Neural crest cell (in vitro differentiated cells): Measurements from ENCODE around the gene ULK2. TPM values are rescaled to one million over a fixed set of nuclear protein-coding genes. Genes with fewer than 3 reads are reported as not detected.

Experiments
- DNase-seq: peaks from one replicate; pipeline ENCODE4 v3.0.0; 2021; ENCODE audit warnings: low read depth, mixed read lengths, low spot score
- H3K27ac Mint-ChIP-seq: one replicate; pipeline ENCODE4 v1.8.0; 2021; ENCODE audit warnings: mild to moderate bottlenecking, mixed read lengths; ENCODE audit not compliant: unreplicated experiment
- H3K27me3 Mint-ChIP-seq: 2 replicates; pipeline ENCODE4 v1.8.0; 2021; ENCODE audit warnings: low read depth, mild to moderate bottlenecking, mixed read lengths
- H3K36me3 Mint-ChIP-seq: 2 replicates; pipeline ENCODE4 v1.8.0; 2021; ENCODE audit warnings: low read depth, mild to moderate bottlenecking, mixed read lengths
- H3K4me1 Mint-ChIP-seq: 2 replicates; pipeline ENCODE4 v1.8.0; 2021; ENCODE audit warnings: mixed read lengths
- H3K4me3 Mint-ChIP-seq: one replicate; pipeline ENCODE4 v1.8.0; 2021; ENCODE audit warnings: mild to moderate bottlenecking, mixed read lengths
- H3K9me3 Mint-ChIP-seq: 2 replicates; pipeline ENCODE4 v1.8.0; 2021; ENCODE audit warnings: mixed read lengths
- CTCF ChIP-seq: fragments of 200-600 bp; sonication (generic); conservative IDR thresholded peaks from 2 replicates; pipeline ENCODE4 v1.5.0; 2021; ENCODE audit warnings: antibody characterized with exemption, mild to moderate bottlenecking
- total RNA-seq: library from RNA; stranded (reverse); gene quantifications from 2 replicates; pipeline ENCODE4 v1.2.1, GENCODE V29; 2021

The ULK2 gene
- total RNA-seq, 1 donor from 2014 or later = 30.7 TPM

GRCh38 chr17:19727501-19728078 lies 140.1 kb downstream of the ULK2 start:
- Mint-ChIP-seq H3K9me3 (no peaks in the 10 kb centered on the region), H3K4me3 (no peak overlapping the region), H3K36me3 (no peaks in the 10 kb centered on the region), H3K27me3 (no peaks in the 10 kb centered on the region), H3K4me1 (no peaks in the 10 kb centered on the region), H3K27ac (no peak overlapping the region)
- no peak for TF ChIP-seq CTCF
- DNase-seq = no peak

DNA sequence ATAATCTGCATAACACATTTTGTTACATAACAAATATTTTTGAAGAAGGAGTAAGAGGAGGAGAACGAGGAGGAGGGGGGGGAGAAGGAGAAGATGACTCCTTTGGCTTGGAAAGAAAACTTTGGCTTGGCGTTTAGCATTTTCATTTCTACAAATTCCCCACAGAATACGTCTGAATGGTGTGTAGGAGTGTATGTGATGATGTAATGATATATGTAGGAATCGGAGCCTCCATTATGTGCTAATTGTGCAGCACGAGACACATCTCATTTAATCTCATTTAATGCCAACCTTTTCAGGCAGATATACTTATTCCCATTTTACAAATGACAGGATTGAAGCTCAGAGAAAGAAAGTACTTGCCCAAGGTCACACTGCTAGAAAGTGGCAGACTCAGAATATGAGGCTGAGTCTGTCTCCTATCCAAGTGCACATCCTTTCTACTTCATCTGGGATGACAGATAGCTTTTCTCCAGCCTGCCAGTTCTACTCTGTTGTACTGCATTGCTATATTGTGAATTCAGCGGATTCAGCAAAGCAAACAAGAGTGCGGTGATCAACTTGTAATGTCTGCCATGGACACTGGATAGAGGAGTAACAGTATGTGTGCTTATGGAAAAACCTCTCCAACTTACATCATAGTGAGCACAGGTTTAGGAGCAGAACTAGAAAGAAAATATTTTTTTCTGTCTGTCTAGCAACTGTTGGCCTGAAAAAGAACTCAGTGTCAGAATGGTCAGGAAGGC lies 140.9 kb downstream of the ULK2 start:
- Mint-ChIP-seq H3K4me1 (no peaks in the 10 kb centered on the region), H3K27me3 (no peaks in the 10 kb centered on the region), H3K36me3 (no peaks in the 10 kb centered on the region), H3K4me3 (no peak overlapping the region), H3K27ac (no peak overlapping the region), H3K9me3 (no peaks in the 10 kb centered on the region)
- no peak for DNase-seq
- TF ChIP-seq CTCF = no peak

DNA sequence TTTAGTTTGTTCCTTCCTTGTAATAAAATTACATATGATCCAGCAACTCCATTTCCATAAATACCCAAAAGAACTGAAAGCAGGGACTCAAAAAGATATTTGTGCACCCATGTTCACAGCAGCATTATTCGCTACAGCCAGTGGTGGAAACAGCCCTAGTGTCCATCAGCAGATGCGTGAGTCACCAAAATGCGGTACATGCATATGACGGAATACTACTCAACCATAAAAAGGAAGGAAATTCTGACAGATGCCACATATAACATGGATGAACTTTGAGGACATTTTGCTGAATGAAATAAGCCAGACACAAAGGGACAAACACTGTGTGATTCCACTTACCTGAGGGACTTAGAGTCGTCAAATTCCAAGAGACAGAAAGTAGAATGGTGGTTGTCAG lies 142.2 kb downstream of the ULK2 start:
- Mint-ChIP-seq H3K36me3 (no peaks in the 10 kb centered on the region), H3K4me1 (no peaks in the 10 kb centered on the region), H3K27ac (no peak overlapping the region), H3K9me3 (no peaks in the 10 kb centered on the region), H3K4me3 (no peak overlapping the region), H3K27me3 (no peaks in the 10 kb centered on the region)
- DNase-seq = no peak
- no peak for TF ChIP-seq CTCF

- no peak overlapping the region for H3K4me3 Mint-ChIP-seq
- no peaks in the 10 kb centered on the region for H3K27me3 Mint-ChIP-seq
- no peak for TF ChIP-seq CTCF
- peak overlapping the region; percentile 19 for H3K27ac Mint-ChIP-seq
- no peaks in the 10 kb centered on the region for H3K36me3 Mint-ChIP-seq
- no peaks in the 10 kb centered on the region for H3K4me1 Mint-ChIP-seq
- no peaks in the 10 kb centered on the region for H3K9me3 Mint-ChIP-seq
- no peak for DNase-seq
Observed at GRCh38 chr17:19724501-19725420, 143.0 kb downstream of the ULK2 start.

GRCh38 chr17:19723964-19724363 lies 143.8 kb downstream of the ULK2 start:
- no peaks in the 10 kb centered on the region for H3K27me3 Mint-ChIP-seq
- H3K27ac Mint-ChIP-seq = no peak overlapping the region
- H3K4me1 Mint-ChIP-seq = no peaks in the 10 kb centered on the region
- no peak overlapping the region for H3K4me3 Mint-ChIP-seq
- no peak for DNase-seq
- no peaks in the 10 kb centered on the region for H3K36me3 Mint-ChIP-seq
- no peaks in the 10 kb centered on the region for H3K9me3 Mint-ChIP-seq
- TF ChIP-seq CTCF = no peak

Other genes starting within 250 kb of the ULK2 start
- 53.4 and 54.4 TPM in 2 replicates for gene ALDH3A2, start 219.2 kb downstream of the ULK2 start, total RNA-seq
- not detected in 2 replicates for gene SLC47A2, start 151.4 kb downstream of the ULK2 start, total RNA-seq
- gene ALDH3A1, start 119.6 kb downstream of the ULK2 start, total RNA-seq = 0.64 TPM in 1 of 2 replicates, not detected in the other
- gene AKAP10, start 109.9 kb upstream of the ULK2 start, total RNA-seq = 22.5 and 27.1 TPM in 2 replicates
- gene SPECC1, start 141.4 kb upstream of the ULK2 start, total RNA-seq = 71.0 and 80.8 TPM in 2 replicates